ENCODE measurements around the gene TFG.

TFG gene

GRCh38 chr3:100681496-100681895, 27.8 kb upstream of the TFG start:
- Histone ChIP-seq H3K4me3 (replicated peaks; ENCODE audit: low read depth, low read length) (no peak overlapping the region), H3K27me3 (replicated peaks; ENCODE audit: control insufficient read depth, insufficient read depth, low read length) (no peaks in the 10 kb centered on the region), H3K36me3 (ENCODE audit: control insufficient read depth, insufficient read depth, low read length) (no peaks in the 10 kb centered on the region)
- TF ChIP-seq, protein P1, sequence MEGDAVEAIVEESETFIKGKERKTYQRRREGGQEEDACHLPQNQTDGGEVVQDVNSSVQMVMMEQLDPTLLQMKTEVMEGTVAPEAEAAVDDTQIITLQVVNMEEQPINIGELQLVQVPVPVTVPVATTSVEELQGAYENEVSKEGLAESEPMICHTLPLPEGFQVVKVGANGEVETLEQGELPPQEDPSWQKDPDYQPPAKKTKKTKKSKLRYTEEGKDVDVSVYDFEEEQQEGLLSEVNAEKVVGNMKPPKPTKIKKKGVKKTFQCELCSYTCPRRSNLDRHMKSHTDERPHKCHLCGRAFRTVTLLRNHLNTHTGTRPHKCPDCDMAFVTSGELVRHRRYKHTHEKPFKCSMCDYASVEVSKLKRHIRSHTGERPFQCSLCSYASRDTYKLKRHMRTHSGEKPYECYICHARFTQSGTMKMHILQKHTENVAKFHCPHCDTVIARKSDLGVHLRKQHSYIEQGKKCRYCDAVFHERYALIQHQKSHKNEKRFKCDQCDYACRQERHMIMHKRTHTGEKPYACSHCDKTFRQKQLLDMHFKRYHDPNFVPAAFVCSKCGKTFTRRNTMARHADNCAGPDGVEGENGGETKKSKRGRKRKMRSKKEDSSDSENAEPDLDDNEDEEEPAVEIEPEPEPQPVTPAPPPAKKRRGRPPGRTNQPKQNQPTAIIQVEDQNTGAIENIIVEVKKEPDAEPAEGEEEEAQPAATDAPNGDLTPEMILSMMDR (IDR thresholded peaks at IDR 0.05; ENCODE audit: insufficient read depth, low read length, poor library complexity, severe bottlenecking), result no peak
- no peak for DNase-seq (ENCODE audit: extremely low read depth, insufficient read length)

DNA sequence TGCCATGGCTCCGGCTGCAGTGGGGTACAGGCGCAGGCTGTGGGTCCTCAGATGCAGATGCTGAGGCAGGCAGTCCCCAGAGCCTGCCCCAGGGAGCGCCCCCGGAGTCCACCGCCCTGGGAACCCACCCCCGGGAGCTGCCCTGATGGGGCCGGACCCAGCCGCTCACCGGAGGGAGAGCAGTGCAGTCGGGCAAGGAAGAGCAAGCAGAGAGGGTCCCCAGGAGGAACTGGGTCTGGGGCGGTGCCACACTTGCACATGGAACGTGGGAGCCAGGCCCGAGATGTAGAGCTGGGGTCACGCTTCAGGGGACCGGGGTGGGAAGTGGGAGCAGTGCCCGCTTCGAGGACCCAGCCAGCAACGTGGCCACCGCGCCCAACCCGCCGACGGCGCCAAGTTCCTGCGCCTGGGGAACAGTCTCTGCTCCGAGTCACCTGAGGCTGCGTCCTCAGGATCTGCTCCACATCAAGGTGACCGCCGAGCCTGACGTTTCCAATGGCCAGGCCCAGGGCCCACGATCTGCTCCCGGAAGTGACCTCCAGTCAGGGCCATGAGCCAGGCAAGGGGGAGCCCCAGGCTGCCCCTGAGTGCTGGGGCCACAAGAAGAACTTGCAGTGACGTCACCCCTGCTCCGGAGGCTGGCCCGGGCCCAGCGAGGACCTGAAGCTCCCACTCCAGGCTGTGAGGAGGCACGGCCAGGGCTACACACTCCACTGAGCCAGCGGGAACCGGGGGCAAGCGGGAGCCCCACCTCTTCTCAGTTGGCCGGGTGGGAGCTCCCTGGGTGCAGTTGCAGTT, 27.0 kb upstream of the TFG start:
- Histone ChIP-seq H3K36me3 (ENCODE audit: control insufficient read depth, insufficient read depth, low read length) (no peaks in the 10 kb centered on the region), H3K27me3 (replicated peaks; ENCODE audit: control insufficient read depth, insufficient read depth, low read length) (no peaks in the 10 kb centered on the region), H3K4me3 (replicated peaks; ENCODE audit: low read depth, low read length) (no peak overlapping the region)
- TF ChIP-seq, protein P1 (IDR thresholded peaks at IDR 0.05; ENCODE audit: insufficient read depth, low read length, poor library complexity, severe bottlenecking), result no peak
- no peak for DNase-seq (ENCODE audit: extremely low read depth, insufficient read length)

- H3K36me3 ChIP-seq (ENCODE audit: control insufficient read depth, insufficient read depth, low read length), result no peaks in the 10 kb centered on the region
- TF ChIP-seq, protein P1 (IDR thresholded peaks at IDR 0.05; ENCODE audit: insufficient read depth, low read length, poor library complexity, severe bottlenecking), result no peak
- no peaks in the 10 kb centered on the region for H3K27me3 ChIP-seq (replicated peaks; ENCODE audit: control insufficient read depth, insufficient read depth, low read length)
- no peak overlapping the region for H3K4me3 ChIP-seq (replicated peaks; ENCODE audit: low read depth, low read length)
- no peak for DNase-seq (ENCODE audit: extremely low read depth, insufficient read length)
Measured at GRCh38 chr3:100682854-100683760, 26.2 kb upstream of the TFG start.

- TF ChIP-seq, protein P1 (IDR thresholded peaks at IDR 0.05; ENCODE audit: insufficient read depth, low read length, poor library complexity, severe bottlenecking), result no peak
- Histone ChIP-seq H3K27me3 (replicated peaks; ENCODE audit: control insufficient read depth, insufficient read depth, low read length) (no peaks in the 10 kb centered on the region), H3K36me3 (ENCODE audit: control insufficient read depth, insufficient read depth, low read length) (no peaks in the 10 kb centered on the region), H3K4me3 (replicated peaks; ENCODE audit: low read depth, low read length) (no peak overlapping the region)
- no peak for DNase-seq (ENCODE audit: extremely low read depth, insufficient read length)
Measured at GRCh38 chr3:100693225-100693624, 16.1 kb upstream of the TFG start.

DNA sequence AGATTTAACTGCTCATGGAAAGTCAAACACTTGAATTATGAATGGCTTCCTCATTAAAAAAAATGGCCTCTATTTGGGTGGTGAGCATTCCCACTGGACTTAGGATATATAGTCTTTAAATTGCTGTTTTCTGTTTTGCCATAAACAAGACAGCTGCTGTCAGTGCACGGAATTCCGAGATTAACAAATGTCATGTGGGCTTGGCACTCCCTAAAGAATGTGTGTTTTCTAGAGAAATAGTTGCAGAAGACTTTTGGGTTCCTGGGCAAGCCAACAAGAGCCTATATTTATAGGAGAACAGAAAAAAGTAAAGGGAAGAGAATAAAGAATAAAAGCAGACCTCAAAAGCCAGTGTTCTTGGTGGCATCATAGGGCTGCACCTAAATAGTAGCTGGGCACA, 13.6 kb upstream of the TFG start:
- TF ChIP-seq, protein P1 (IDR thresholded peaks at IDR 0.05; ENCODE audit: insufficient read depth, low read length, poor library complexity, severe bottlenecking), result no peak
- Histone ChIP-seq H3K27me3 (replicated peaks; ENCODE audit: control insufficient read depth, insufficient read depth, low read length) (no peaks in the 10 kb centered on the region), H3K36me3 (ENCODE audit: control insufficient read depth, insufficient read depth, low read length) (no peaks in the 10 kb centered on the region), H3K4me3 (replicated peaks; ENCODE audit: low read depth, low read length) (no peak overlapping the region)
- DNase-seq (ENCODE audit: extremely low read depth, insufficient read length), result no peak

All from GM06990 (cell line).